ENCODE data around the gene P2RY6.

The P2RY6 gene

GRCh38 chr11:73226297-73227006 lies 45.7 kb upstream of the P2RY6 start:
- Histone ChIP-seq H4K20me1 (ENCODE audit: insufficient read depth) (no peaks in the 10 kb centered on the region), H3K36me3 (ENCODE audit: insufficient read depth) (no peaks in the 10 kb centered on the region), H3K9ac (no peak overlapping the region), H2AFZ (ENCODE audit: low read depth) (no peak overlapping the region), H3K27ac (no peak overlapping the region), H3K4me3 (IDR thresholded peaks at IDR 0.05; ENCODE audit: insufficient read depth, low read depth, low read length) (no peak overlapping the region), H3K4me1 (ENCODE audit: low read depth, poor library complexity, severe bottlenecking) (no peaks in the 10 kb centered on the region), H3K27me3 (ENCODE audit: insufficient read depth, low read depth) (no peaks in the 10 kb centered on the region), H3K79me2 (ENCODE audit: insufficient read depth, low read depth) (no peaks in the 10 kb centered on the region), H3K4me2 (no peak overlapping the region)
- TF ChIP-seq CTCF (conservative IDR thresholded peaks at IDR 0.05; ENCODE audit: low read depth, low read length), result no peak

GRCh38 chr11:73227571-73228211 lies 44.4 kb upstream of the P2RY6 start:
- no peak for TF ChIP-seq CTCF (conservative IDR thresholded peaks at IDR 0.05; ENCODE audit: low read depth, low read length)

GRCh38 chr11:73228268-73229134 lies 43.6 kb upstream of the P2RY6 start:
- TF ChIP-seq CTCF (conservative IDR thresholded peaks at IDR 0.05; ENCODE audit: low read depth, low read length), result no peak
- H3K9ac ChIP-seq, result no peak overlapping the region
- no peaks in the 10 kb centered on the region for H3K27me3 ChIP-seq (ENCODE audit: insufficient read depth, low read depth)

More at GRCh38 chr11:73227571-73228211, 44.4 kb upstream of the P2RY6 start:
- H3K4me2 ChIP-seq, result no peak overlapping the region
- H3K36me3 ChIP-seq (ENCODE audit: insufficient read depth), result no peaks in the 10 kb centered on the region
- no peaks in the 10 kb centered on the region for H3K27me3 ChIP-seq (ENCODE audit: insufficient read depth, low read depth)
- H3K27ac ChIP-seq, result no peak overlapping the region
- H2AFZ ChIP-seq (ENCODE audit: low read depth), result no peak overlapping the region
- no peaks in the 10 kb centered on the region for H3K79me2 ChIP-seq (ENCODE audit: insufficient read depth, low read depth)
- no peaks in the 10 kb centered on the region for H4K20me1 ChIP-seq (ENCODE audit: insufficient read depth)
- H3K4me1 ChIP-seq (ENCODE audit: low read depth, poor library complexity, severe bottlenecking), result no peaks in the 10 kb centered on the region
- H3K9ac ChIP-seq, result no peak overlapping the region
- no peak overlapping the region for H3K4me3 ChIP-seq (IDR thresholded peaks at IDR 0.05; ENCODE audit: insufficient read depth, low read depth, low read length)

GRCh38 chr11:73229321-73229895 lies 42.7 kb upstream of the P2RY6 start:
- Histone ChIP-seq H3K27me3 (ENCODE audit: insufficient read depth, low read depth) (no peaks in the 10 kb centered on the region), H3K27ac (no peak overlapping the region), H3K79me2 (ENCODE audit: insufficient read depth, low read depth) (no peaks in the 10 kb centered on the region), H3K36me3 (ENCODE audit: insufficient read depth) (no peaks in the 10 kb centered on the region), H3K4me3 (IDR thresholded peaks at IDR 0.05; ENCODE audit: insufficient read depth, low read depth, low read length) (no peak overlapping the region), H4K20me1 (ENCODE audit: insufficient read depth) (no peaks in the 10 kb centered on the region), H3K9ac (no peak overlapping the region), H2AFZ (ENCODE audit: low read depth) (no peak overlapping the region), H3K4me2 (no peak overlapping the region), H3K4me1 (ENCODE audit: low read depth, poor library complexity, severe bottlenecking) (no peaks in the 10 kb centered on the region)
- TF ChIP-seq CTCF (conservative IDR thresholded peaks at IDR 0.05; ENCODE audit: low read depth, low read length), result no peak

More at GRCh38 chr11:73228268-73229134, 43.6 kb upstream of the P2RY6 start:
- Histone ChIP-seq H3K4me3 (IDR thresholded peaks at IDR 0.05; ENCODE audit: insufficient read depth, low read depth, low read length) (no peak overlapping the region), H3K79me2 (ENCODE audit: insufficient read depth, low read depth) (no peaks in the 10 kb centered on the region), H3K36me3 (ENCODE audit: insufficient read depth) (no peaks in the 10 kb centered on the region), H2AFZ (ENCODE audit: low read depth) (no peak overlapping the region), H3K27ac (no peak overlapping the region), H3K4me2 (no peak overlapping the region), H3K4me1 (ENCODE audit: low read depth, poor library complexity, severe bottlenecking) (no peaks in the 10 kb centered on the region), H4K20me1 (ENCODE audit: insufficient read depth) (no peaks in the 10 kb centered on the region)
